Retinal pigment epithelial cell (primary cell): ENCODE data around the gene MT1A.

Experiments
- DNase-seq: peaks from one replicate; pipeline ENCODE4 v3.0.0-alpha.2; 2010; ENCODE audit warnings: low read depth
- H3K4me3 ChIP-seq: 2 replicates; pipeline ENCODE4 v1.5.1; 2011; ENCODE audit warnings: mild to moderate bottlenecking, low read length, control low read depth, moderate library complexity
- CTCF ChIP-seq: conservative IDR thresholded peaks from 2 replicates; pipeline ENCODE4 v1.5.1; 2011; ENCODE audit warnings: low read depth, low read length, control low read depth, inconsistent platforms

The MT1A gene

DNA sequence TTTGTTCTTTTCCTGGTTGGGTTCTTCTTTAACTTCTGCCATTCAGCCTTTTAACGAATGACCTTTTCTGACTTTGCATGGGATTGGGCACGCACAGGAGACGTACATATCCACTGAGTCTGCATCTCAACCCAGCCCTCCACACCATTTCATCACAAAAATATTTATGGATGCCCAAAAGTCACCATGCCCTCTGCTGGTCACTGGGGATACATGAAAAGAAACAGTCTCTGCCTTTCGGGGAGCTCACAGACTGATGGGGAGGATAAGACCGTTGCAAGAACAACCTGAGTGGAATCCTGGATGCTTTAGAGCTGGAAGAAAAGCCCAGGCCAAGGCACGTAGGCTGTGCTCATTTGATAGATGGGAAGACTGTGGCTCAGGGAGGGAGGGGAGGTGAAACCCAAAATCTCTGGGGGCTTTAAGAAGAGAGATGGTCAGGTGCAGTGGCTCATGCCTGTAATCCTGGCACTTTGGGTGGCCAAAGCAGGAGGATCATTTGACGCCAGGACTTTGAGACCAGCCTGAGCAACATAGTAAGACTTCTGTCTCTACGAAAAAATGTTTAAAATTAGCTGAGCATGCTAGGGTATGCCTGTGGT lies 38.0 kb upstream of the MT1A start:
- DNase-seq = no peak
- H3K4me3 ChIP-seq = no peak overlapping the region
- peak; percentile 81 for TF ChIP-seq CTCF

DNA sequence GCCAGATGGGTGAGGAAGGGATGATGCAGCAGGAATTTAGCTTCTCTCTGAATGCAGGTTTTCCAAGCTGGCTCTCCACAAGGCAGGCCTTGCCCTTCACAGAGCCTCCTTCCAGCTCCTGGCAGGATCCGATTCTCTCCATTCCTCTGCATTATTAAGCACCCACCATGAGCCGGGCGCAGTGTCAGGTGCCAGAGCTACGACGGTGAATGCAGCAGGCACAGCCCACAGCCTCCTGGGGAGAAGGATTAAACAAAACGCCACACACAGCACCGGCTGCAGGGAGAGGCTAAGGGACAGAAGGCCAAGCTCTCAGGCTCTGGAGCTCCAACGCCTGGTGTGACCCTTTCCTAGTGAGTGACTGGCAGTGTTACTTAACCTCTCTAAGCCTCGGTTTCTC lies 37.1 kb upstream of the MT1A start:
- no peak overlapping the region for H3K4me3 ChIP-seq
- no peak for DNase-seq
- no peak for TF ChIP-seq CTCF

GRCh38 chr16:56603589-56603988 lies 34.9 kb upstream of the MT1A start:
- peak; percentile 43 for TF ChIP-seq CTCF
- DNase-seq = no peak
- no peak overlapping the region for H3K4me3 ChIP-seq

- TF ChIP-seq CTCF = no peak
- H3K4me3 ChIP-seq = no peak overlapping the region
- no peak for DNase-seq
Observed at GRCh38 chr16:56604966-56605365, 33.5 kb upstream of the MT1A start.

GRCh38 chr16:56605475-56605874 lies 33.0 kb upstream of the MT1A start:
- no peak for DNase-seq
- TF ChIP-seq CTCF = no peak
- no peak overlapping the region for H3K4me3 ChIP-seq

DNA sequence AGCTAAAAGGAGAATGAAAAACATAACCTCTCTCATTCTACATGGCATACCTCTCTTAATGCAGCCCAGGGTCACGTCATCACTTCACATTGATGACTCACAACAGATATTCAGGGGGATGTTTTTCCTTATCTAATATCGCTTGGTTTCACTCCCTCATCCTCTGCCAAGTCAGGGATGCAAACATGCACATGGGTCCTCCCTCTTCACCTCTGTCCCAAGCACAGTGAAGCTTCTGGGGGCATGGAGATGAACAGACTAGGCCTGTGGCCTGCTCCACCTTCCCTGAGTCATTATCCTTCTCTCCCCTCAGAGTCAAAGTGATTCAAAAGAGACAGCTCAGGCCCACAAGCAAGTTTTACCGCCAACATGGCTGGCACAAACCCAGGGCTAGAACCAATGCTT lies 32.4 kb upstream of the MT1A start:
- no peak overlapping the region for H3K4me3 ChIP-seq
- no peak for DNase-seq

More for the DNA sequence above, 32.4 kb upstream of the MT1A start:
- no peak for TF ChIP-seq CTCF
